NCI-H146 treated with DMSO at 0.1 percent for 48 hours (cell line): ENCODE data around the gene H2AZ1.

ENCODE experiments used
- DNase-seq: peaks from one replicate; lab custom pipeline; 2025; ENCODE audit not compliant: unreplicated experiment; lab: John Stamatoyannopoulos, UW

The H2AZ1 gene

DNA sequence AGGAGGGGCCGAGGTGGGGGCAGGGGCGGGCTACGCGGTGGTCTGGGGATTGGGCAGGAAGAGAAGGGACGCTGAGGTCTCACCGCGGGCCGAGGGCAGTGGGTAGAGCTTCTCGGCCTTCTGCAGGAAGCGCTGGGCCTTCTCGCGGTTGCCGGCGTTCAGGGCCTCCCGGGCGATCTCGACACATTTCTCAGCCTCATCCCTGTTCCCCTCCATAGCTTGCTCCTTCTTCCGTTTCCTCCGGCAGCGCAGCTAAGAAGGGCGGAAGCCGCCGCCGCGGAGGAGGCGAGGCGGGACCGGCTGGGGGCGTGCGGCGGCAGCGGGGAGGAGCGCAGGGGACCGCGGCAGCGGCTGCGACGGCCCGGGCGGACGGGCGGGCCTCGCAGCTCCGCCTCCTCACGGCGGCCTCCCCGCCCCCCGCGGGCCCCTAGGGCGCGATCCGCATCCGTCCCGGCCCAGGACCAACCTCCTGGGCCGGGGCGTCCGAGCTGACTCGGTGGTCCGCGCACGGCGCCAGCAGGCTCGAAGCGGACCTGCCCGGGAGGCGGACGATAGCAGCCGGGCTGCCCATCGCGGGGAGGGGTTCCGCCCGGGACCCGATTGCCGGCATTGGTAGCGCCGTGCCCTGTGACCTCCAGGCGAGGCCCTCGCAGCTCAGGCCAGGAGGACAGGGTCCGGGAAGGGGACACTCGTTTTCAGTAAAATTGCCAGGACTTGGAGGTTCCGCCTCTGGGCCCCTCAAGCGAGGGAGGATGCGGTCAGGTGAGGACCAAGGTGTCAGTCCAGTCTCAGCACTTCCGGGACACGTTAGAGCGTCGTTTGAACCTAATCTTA, 3.5 kb downstream of the H2AZ1 start, which contains the start of gene DNAJB14:
Gene DNAJB14 (minus strand): TSS at position 263 of the 834 bp plus-strand sequence. CDS start 47 bp downstream, at position 216.
- DNase-seq, result no peak

DNA sequence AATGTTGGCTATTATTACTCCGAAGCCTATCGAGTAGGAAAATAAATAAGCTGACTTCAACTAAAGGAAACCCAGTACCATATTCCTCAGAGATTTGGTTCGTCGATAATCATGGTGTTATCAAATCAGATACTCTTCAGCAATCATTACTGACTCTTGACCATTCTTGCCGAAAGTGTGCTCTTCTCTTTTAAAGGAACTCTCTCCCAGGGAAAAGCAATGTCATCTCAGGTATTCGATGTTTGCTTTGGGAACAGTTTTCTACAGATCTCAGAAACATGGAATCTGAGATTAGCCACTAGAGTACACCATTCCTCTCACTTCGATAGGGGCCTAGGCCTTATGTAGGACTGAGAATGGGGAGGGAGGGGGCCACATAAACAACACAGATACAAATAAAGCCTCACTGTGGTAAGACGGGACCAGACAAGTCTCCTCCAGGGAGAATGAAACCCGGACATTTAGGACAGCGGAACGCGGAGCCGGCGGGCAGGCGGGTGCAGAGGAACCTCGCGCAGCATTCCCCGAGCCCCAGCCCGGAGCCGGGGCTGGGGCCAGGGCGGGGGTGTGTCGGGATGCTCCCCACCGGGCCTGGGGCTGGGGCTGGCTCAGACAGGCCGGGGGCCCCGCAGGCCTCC, 4.2 kb downstream of the H2AZ1 start:
- DNase-seq, result no peak

DNA sequence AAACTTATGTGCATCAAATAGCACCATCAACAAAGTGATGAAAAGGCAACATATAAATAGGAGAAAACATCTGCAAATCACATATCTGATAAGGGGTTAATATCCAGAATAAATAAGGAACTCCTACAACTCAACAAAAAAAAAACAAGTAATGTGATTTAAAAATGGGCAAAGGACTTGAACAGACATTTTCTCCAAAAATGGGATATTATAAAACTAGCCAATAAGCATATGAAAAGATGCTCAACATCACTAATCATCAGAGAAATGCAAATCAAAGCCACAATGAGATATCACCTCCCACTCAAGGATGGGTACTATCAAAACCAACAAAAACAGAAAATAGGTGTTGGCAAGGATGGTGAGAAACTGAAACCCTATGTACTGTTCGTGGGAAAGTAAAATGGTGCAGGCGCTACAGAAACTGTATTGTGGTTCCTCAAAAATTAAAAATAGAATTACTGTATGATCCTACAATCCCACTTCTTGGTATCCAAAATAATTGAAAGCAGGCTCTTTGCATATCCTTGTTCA, 6.1 kb downstream of the H2AZ1 start:
- DNase-seq, result no peak

DNA sequence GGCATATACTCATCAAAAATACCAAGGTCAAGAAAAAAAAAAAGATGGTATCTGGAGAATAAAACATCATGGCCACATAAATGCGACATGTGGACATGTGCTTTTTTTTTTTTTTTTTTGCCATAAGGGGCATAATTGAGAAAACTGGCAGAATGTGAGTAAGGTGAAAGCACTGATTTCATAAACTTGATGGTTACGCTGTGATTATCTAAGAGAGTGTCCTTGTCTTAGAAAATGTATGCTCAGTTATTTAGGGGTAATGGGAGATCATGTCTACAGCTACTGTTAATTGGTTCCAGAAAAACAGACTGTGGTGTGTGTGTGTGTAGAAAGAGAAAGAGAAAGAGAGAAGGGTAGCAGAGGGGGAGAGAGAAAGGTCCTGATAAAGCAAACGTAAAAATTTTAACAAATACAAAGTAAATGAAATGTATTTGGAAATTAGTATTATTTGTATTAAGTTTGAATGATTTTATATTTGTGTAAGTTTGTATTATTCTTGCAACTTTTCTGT, 11.8 kb downstream of the H2AZ1 start:
- no peak for DNase-seq

DNA sequence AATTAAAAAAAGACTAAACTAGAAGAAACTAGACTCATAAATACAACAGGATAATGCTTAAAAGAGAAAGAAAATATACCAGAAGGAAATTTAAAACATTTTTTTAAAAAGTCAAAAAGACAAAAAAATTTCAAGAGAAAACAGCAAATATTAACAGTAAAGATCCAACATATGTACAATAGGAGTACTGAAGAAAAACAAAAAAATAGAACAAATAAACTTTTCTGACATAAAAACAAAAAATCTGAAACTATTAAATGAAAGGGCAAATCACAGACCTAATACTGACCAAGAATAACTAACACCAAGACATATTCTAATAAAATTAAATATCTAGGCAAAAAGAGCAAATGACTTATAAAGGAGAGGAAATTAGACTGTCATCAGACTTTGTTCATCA, 15.2 kb downstream of the H2AZ1 start:
- no peak for DNase-seq

DNA sequence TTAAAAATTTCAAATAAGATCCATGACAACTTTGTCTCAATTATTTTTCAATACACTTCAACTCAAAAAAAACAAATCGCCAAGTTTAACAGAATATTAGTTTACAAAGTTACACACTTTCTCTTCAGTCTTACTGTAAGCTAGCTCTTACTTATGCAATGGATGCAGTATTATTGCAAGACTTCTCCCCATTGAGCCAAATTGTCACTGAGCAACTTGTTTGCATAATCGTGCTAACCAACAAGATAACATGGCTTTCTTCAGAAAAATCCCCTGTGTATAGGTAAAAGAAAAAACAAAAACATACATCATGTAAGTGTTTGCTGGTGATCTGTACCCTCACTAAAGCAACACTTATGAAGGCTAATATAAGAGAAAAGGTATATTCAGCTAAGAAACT, 22.5 kb downstream of the H2AZ1 start:
- no peak for DNase-seq

DNA sequence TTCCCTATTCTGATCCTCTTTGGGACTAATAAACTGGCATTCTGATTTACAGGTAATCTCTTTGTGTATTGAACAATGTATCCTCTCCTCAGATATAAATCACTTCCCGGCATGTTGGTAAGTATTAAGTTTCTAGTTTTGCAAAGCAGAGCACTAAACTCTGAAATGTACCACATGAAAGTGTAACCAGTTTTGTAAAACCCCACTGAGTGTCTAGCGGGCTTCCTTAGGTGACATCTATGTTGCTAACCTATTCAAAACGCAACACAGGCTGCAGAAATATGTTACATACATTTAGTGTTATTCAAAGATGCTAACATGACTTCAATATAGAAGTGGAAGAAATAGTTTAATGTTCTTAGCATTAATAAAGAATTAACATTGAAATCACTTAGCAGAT, 28.9 kb downstream of the H2AZ1 start:
- DNase-seq, result no peak

DNA sequence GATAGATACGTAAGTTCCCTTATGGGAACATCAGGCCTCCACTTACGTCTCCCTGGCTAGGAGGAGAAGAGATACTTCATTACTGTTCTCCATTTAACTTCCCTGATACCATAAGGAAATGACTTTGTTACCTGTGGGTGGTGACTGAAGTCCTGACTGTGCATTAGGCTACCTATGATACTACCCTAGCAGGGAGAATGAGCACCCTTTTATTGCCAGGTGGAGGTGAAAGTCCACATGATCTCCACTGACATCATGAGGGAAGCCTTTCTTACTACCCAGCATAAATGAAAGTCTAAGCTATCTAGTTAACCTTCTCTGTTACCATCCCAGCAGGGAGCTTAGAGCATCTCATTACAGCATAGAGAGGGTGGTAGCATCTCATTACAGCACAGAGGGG, 31.4 kb downstream of the H2AZ1 start:
- no peak for DNase-seq

DNA sequence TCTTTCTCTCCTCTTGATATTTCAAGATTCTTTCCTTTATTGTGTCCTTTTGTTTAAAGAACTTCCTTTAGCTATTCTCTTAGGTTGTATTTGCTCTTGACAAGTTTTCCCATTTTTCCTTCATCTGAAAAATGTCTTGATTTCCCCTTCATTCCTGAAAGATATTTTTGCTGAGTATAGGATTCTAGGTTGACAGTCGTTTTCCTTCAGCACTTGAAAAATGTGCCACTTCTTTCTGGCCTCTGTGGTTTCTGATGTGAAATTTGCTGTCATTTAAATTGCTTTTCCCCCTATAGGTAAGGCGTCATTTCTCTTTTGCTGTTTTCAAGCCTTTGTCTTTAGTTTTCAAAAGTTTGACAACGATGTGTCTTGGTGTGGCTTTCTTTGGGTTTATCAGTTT, 32.5 kb downstream of the H2AZ1 start:
- DNase-seq, result no peak

DNA sequence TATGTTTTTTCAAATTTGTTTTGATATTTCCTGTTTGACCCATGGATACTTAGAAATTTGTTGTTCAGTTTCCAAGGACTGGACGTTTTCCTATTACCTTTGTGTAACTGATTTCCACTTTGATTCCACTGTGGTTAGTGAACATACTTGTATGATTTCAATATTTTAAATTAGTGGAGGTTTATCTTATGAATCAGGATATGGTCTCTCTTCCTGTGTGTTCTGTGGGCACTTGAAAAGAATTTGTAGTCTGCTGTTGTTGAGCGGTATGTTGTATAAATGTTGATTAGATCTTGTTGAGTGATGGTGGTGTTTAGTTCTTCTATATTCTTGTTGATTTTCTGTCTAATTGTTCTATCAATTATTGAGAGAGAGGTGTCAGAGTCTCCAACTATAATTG, 34.6 kb downstream of the H2AZ1 start:
- DNase-seq, result no peak
